HUES64 (cell line): ENCODE measurements around the gene PRCC. TPM values are rescaled to one million over a fixed set of nuclear protein-coding genes. Genes with fewer than 3 reads are reported as not detected.
A peak's percentile ranks its signal among the peaks of the same experiment; 100 is the strongest.

Experiments
- H3K27ac ChIP-seq: 2 replicates; pipeline ENCODE4 v1.7.0; 2013; ENCODE audit warnings: low read depth, low read length, inconsistent platforms
- H3K27me3 ChIP-seq: 2 replicates; pipeline ENCODE4 v1.6.1; 2013; ENCODE audit warnings: mild to moderate bottlenecking, low read length; ENCODE audit not compliant: insufficient read depth
- H3K36me3 ChIP-seq: 2 replicates; pipeline ENCODE4 v1.6.1; 2013; ENCODE audit warnings: mild to moderate bottlenecking, low read length; ENCODE audit not compliant: insufficient read depth
- H3K4me1 ChIP-seq: 2 replicates; pipeline ENCODE4 v1.6.1; 2013; ENCODE audit warnings: mild to moderate bottlenecking, low read length, moderate library complexity; ENCODE audit not compliant: insufficient read depth
- H3K4me3 ChIP-seq: 2 replicates; pipeline ENCODE4 v1.5.1; 2013; ENCODE audit warnings: mild to moderate bottlenecking, low read length, moderate library complexity
- H3K9ac ChIP-seq: 2 replicates; pipeline ENCODE4 v1.6.1; 2013; ENCODE audit warnings: mild to moderate bottlenecking, low read depth, low read length
- H3K9me3 ChIP-seq: 2 replicates; pipeline ENCODE4 v1.6.1; 2013; ENCODE audit warnings: low read depth, low read length; ENCODE audit not compliant: insufficient read depth
- WGBS: fragments of 150-250, 120-280 bp; methylation state at CpG from one replicate; pipeline ENCODE4 v1.1.7; 2013; ENCODE audit warnings: missing lambda C conversion rate; 5-methylcytosine and 5-hydroxymethylcytosine counted together
- polyA plus RNA-seq, 2 experiments: library from polyadenylated mRNA; stranded (reverse); fragments of 50-300 nt; gene quantifications; one replicate each; pipeline ENCODE4 v1.2.3, GENCODE V29; 2013

PRCC gene, protein sequence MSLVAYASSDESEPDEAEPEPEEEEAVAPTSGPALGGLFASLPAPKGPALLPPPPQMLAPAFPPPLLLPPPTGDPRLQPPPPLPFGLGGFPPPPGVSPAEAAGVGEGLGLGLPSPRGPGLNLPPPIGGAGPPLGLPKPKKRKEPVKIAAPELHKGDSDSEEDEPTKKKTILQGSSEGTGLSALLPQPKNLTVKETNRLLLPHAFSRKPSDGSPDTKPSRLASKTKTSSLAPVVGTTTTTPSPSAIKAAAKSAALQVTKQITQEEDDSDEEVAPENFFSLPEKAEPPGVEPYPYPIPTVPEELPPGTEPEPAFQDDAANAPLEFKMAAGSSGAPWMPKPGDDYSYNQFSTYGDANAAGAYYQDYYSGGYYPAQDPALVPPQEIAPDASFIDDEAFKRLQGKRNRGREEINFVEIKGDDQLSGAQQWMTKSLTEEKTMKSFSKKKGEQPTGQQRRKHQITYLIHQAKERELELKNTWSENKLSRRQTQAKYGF
- polyA plus RNA-seq (2013, experiment 1 of 2), result 84.7 TPM
- 76.6 TPM for polyA plus RNA-seq (2013, experiment 2 of 2)

DNA sequence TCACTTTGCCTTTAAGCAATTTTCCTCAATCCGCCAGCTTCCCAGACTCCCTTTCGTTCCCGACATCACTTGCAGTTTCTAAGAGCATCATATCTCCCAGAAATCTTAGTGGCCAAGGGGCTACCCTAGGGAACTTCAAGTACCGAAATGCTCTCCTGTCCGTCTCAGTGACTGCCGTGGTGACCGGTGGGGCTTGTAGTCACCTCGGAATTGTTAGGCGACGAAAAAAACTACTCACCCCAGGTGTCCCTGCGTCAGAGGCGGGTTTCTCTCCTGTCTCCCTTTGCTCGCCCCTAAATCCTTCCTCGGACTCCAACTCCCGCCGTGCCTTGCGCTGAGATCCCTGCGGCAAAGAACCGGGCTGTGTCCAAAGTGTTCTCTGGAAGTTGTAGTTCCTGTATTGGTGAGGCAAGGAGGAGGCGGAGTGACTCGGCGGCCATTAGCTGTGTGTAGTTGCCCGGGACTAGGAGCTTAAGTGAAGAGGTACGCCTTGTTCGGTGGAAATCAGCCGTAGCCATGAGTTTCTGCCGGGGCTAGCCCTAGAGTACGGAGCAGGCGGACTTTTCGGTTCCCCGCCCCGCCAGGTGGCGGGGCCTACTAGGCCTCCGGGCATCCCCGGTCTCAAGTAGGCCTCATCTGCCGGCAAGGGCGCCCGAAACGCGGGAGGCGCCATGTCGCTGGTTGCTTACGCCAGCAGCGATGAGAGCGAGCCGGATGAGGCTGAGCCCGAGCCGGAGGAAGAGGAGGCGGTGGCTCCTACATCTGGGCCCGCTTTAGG, at the start of gene PRCC:
TSS of gene PRCC (plus strand) at position 435 of the 778 bp plus-strand sequence. CDS start at position 672, 237 bp downstream.
- Histone ChIP-seq H3K4me1 (peaks cover 16% of the 10 kb centered on the region), H3K36me3 (peaks cover 23% of the 10 kb centered on the region), H3K27me3 (no peaks in the 10 kb centered on the region), H3K27ac (peak within 1 kb of the TSS; percentile 84), H3K9ac (peak within 1 kb of the TSS; percentile 90), H3K4me3 (peak within 1 kb of the TSS; percentile 84), H3K9me3 (no peaks in the 10 kb centered on the region)
- under 1% methylated on average over 50 of the region's 50 CpGs for WGBS

DNA sequence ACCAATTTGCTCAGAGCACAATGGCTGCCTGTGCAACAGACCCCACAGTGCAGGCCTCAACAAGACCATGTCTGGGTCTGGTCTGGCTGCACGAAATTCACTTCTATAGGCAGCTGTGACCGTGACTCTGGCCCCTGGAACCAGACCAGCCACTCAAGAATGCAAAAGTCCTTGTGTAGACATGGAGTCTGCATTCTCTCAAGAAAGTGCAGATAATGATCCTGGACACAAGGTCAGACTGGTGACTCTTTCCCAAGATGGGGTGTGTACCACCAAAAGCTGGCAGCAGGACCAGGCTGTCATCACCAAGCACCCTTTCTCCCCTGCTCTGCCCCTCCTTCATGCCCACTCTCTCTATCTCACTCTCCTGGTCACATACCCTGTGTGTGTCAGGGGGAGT, 46.2 kb upstream of the PRCC start:
- 90% methylated on average over 2 of the region's 2 CpGs for WGBS
- peaks cover 9% of the 10 kb centered on the region; the same call in 1 of the 2 replicates for H3K4me1 ChIP-seq
- no peak overlapping the region for H3K27ac ChIP-seq
- peaks cover 44% of the 10 kb centered on the region for H3K36me3 ChIP-seq
- H3K27me3 ChIP-seq, result no peaks in the 10 kb centered on the region
- no peak overlapping the region for H3K4me3 ChIP-seq
- H3K9me3 ChIP-seq, result no peaks in the 10 kb centered on the region
- no peak overlapping the region for H3K9ac ChIP-seq

DNA sequence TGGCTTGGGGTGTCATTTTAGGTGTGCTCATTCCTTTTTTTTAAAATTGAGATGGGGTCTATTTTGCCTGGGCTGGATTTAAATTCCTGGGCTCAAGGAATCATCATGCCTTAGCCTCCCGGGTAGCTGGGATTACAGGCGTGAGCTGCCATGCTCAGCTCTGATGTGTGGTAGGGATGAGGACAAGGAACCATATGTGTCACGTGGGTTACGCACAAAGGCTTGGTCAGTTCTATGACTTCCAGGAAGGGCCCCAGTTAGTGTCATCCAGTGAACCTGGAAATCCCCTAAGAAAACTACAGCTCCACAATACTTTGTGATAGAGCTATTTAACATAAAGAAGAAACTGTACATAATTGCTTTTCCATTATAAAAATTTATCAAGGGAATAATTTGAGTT, 45.8 kb upstream of the PRCC start:
- Histone ChIP-seq H3K9me3 (no peaks in the 10 kb centered on the region), H3K9ac (no peak overlapping the region), H3K27ac (no peak overlapping the region), H3K27me3 (no peaks in the 10 kb centered on the region), H3K4me1 (peaks cover 11% of the 10 kb centered on the region; the same call in 1 of the 2 replicates), H3K36me3 (peaks cover 44% of the 10 kb centered on the region), H3K4me3 (no peak overlapping the region)
- WGBS, result 98% methylated on average over 4 of the region's 4 CpGs

DNA sequence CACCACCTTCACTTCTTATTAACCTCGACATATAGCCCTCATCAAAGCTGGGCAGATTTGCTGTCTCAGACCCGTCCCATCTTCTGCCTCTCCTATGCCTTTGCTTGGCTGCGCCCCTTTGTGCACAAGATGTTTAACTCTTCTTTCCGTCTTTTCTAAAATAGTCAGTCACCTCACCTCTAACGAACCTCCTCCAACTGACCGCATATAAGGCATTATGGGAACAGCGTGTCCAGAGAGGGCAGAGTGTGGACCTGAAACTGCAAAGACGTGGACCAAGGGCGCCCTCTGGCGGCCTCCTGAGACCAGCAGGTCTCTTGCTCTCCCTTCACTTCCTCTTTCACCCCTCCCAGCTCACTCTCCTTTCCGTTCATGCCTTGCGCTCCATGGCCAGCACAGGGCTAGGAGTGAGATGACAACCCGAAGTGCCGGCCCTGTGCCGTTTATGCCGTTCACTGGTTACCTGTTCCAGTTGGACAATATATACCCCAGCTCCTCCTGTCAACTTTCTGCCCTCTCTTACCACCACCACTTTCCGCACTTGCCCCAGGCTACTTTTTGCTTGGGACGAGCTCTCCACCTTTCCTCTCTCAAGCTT, 41.6 kb upstream of the PRCC start:
- 20% methylated on average over 18 of the region's 18 CpGs for WGBS
- Histone ChIP-seq H3K36me3 (peaks cover 44% of the 10 kb centered on the region), H3K9ac (no peak overlapping the region), H3K27me3 (no peaks in the 10 kb centered on the region), H3K27ac (no peak overlapping the region), H3K4me1 (peaks cover 17% of the 10 kb centered on the region; the same call in 1 of the 2 replicates), H3K4me3 (peak overlapping the region; percentile 71), H3K9me3 (no peaks in the 10 kb centered on the region)

DNA sequence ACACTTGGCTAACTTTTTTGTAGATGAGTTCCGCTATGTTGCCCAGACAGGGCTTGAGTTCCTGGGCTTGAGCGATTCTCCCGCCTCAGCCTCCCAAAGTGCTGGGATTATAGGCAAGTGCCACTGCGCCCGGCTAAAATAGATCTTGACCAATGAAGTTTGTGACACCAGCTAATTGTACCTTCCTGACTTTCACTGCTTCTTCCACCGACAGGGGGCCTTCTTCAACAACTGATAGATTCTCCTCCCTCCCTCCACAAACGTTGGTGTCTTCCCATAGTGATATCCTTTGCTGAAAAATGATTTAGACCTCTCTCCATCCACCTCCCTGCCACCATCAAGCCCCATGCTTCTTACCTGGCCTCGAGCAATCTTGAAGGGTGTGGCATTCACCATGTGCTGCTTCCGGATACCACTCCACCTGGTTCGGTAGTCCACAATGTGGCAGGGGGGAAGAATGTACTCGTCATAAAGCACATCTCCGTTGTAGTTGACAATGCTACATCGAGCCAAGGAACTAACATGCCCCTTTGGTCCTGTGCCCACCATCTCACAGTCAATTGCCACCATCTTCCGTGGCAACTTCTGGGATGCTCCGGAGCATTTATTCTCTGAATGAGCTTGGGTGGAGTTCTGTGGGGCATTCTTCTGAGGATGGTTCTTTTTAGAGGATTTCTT, 40.6 kb upstream of the PRCC start:
- Histone ChIP-seq H3K4me3 (peak overlapping the region; percentile 71), H3K27ac (no peak overlapping the region), H3K9me3 (no peaks in the 10 kb centered on the region), H3K27me3 (no peaks in the 10 kb centered on the region), H3K9ac (no peak overlapping the region), H3K4me1 (peaks cover 17% of the 10 kb centered on the region; the same call in 1 of the 2 replicates), H3K36me3 (peaks cover 35% of the 10 kb centered on the region)
- 59% methylated on average over 15 of the region's 15 CpGs for WGBS

DNA sequence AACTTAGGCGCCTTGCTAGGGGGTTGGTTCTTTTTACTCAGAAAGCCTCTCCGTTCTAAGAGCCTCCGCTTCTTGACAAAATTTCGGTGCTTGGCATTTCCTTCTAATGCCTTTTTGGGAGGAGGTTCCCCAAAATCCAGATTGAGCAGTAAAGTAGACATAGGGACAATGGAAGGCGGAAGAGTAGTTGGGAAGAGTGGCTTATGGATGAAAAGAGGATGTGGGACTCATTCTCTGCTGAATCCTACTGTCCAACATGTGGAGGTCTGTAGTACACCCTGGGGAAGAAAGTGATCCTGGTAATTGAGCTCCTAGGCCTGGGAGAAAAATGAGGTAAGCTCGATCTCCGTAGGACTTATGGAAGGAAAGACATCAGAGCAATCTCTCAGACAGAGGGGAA, 39.8 kb upstream of the PRCC start:
- peaks cover 35% of the 10 kb centered on the region for H3K36me3 ChIP-seq
- H3K27me3 ChIP-seq, result no peaks in the 10 kb centered on the region
- H3K27ac ChIP-seq, result no peak overlapping the region
- no peaks in the 10 kb centered on the region for H3K9me3 ChIP-seq
- peak overlapping the region; percentile 71 for H3K9ac ChIP-seq
- 66% methylated on average over 7 of the region's 7 CpGs for WGBS
- peak overlapping the region; percentile 71 for H3K4me3 ChIP-seq
- H3K4me1 ChIP-seq, result peaks cover 17% of the 10 kb centered on the region; the same call in 1 of the 2 replicates

DNA sequence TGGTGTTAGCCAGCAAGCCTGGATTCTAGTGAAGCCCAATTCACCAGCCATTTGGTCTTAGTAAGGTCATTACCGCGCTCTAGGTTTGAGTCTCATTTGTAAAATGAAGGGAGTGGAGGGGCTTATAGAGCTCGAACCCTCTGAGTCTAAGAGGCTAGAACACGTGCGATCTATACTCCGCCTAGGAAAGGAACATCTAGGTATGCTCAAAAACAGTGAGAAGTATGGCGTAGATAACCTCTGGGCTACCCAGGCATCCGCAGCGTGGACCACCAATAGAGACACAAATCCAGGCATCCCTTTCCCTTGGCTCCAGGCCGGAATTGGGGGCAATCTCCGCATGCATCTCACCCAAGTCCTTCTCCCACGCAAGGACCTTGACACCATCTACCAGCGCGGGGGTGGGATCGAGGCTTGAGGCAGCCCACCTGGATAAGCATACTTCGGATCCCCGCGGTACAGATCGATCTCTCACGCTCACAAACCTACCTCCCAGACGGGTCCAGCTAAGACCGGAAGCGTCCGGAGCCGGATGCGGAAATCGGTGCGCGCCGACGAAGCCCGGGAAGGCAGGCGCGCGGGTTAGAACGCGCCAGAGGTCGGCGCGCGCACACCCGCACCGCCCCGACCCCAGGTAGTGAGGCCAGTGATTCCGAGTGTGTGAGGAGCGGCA, 39.3 kb upstream of the PRCC start, which contains the start of gene METTL25B:
TSS of gene METTL25B (plus strand) at position 544 of the 673 bp plus-strand sequence. CDS start 636 bp downstream, outside the sequence.
- Histone ChIP-seq H3K9me3 (no peaks in the 10 kb centered on the region), H3K36me3 (peaks cover 30% of the 10 kb centered on the region), H3K27me3 (no peaks in the 10 kb centered on the region), H3K4me1 (peaks cover 17% of the 10 kb centered on the region; the same call in 1 of the 2 replicates), H3K27ac (peak within 1 kb of the TSS; percentile 81), H3K9ac (peak within 1 kb of the TSS; percentile 71), H3K4me3 (peak within 1 kb of the TSS; percentile 71)
- under 1% methylated on average over 44 of the region's 46 CpGs for WGBS

DNA sequence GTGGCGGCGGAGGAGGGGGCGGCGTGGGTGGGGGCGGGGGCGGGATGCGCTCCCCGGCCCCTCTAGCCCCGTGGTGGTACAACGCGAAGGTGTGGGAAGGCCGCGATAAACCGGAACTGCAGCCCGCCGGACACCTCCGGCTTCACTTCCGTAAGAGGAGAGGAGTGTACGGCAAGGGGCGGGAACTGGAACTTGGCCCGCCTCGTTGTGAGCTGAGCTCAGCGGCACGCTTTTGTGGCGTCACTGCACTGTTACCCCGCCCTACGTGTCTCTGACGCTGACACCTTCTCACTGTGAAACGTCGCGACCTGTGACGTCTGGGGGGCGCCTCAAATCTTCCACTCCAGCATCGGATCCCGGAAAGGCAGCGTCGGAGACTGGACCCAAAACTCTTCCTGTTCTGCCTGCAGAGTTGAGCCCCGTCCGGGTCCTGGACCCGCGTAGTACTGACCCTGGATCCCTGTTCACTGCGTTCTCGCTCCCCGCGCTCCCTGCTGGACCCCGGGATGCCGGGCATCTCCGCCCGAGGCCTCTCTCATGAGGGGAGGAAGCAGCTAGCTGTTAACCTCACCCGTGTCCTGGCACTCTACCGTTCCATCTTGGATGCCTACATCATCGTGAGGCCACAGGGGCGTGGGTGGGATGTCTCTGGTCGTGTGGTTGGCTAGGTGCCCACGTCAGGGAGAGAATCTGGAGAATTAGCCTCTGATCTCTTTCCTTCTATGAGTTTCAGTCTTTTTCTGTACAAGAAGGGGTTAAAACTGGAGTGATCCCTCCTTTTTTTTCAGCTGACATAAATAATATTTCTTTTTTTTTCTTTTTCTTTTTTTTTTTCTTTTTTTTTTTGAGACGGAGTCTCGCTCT, 38.5 kb upstream of the PRCC start, which contains the start of gene ISG20L2:
TSS of gene ISG20L2 (minus strand) at position 168 of the 864 bp plus-strand sequence. CDS start 1,114 bp downstream, outside the sequence.
- Histone ChIP-seq H3K36me3 (peaks cover 27% of the 10 kb centered on the region), H3K27me3 (no peaks in the 10 kb centered on the region), H3K4me3 (peak within 1 kb of the TSS; percentile 71), H3K4me1 (peaks cover 17% of the 10 kb centered on the region; the same call in 1 of the 2 replicates), H3K9ac (peak within 1 kb of the TSS; percentile 71), H3K27ac (peak within 1 kb of the TSS; percentile 81), H3K9me3 (no peaks in the 10 kb centered on the region)
- 4% methylated on average over 54 of the region's 57 CpGs for WGBS

DNA sequence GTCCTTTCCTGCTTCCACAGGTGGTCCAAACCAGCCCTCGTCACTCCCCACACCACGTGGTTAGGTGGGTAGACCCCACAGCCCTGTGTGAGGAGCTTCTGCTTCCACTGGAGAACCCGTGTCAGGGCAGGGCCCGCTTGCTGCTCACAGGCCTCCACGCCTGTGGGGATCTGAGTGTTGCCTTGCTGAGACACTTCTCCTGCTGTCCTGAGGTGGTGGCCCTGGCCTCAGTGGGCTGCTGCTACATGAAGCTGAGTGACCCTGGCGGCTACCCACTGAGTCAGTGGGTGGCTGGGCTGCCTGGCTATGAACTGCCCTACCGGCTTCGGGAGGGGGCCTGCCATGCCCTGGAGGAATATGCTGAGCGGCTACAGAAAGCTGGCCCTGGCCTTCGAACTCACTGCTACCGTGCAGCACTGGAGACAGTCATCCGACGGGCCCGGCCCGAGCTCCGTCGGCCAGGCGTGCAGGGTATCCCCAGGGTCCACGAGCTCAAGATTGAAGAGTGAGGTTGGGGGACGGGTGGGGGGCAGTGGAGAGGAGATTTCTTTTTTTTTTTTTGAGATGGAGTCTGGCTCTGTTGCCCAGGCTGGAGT, 33.2 kb upstream of the PRCC start:
- 95% methylated on average over 20 of the region's 20 CpGs for WGBS
- no peak overlapping the region for H3K4me3 ChIP-seq
- no peaks in the 10 kb centered on the region for H3K4me1 ChIP-seq
- peaks cover 43% of the 10 kb centered on the region for H3K36me3 ChIP-seq
- no peak overlapping the region for H3K9ac ChIP-seq
- no peaks in the 10 kb centered on the region for H3K9me3 ChIP-seq
- no peaks in the 10 kb centered on the region for H3K27me3 ChIP-seq
- no peak overlapping the region for H3K27ac ChIP-seq
